Activated CD8-positive, alpha-beta T cell treated with anti-CD3 and anti-CD28 coated beads for 36 hours (primary cell): ENCODE data around the gene KRT35. TPM values are rescaled to one million over a fixed set of nuclear protein-coding genes. Genes with fewer than 3 reads are reported as not detected.

ENCODE experiments used
- ATAC-seq: fragments of 200-7000 bp; cut with Tn5 transposase; one replicate; pipeline ENCODE4 v1.10.0; 2021; ENCODE audit warnings: mild to moderate bottlenecking, moderate library complexity
- CTCF ChIA-PET: fragments of 350-600 bp; sonication (Branson Sonifier 250); formaldehyde crosslinking; loops from one replicate; lab custom pipeline; 2021; ENCODE audit warnings: antibody characterized with exemption; lab: Charles Lee
- POLR2A ChIA-PET: fragments of 350-600 bp; sonication (Branson Sonifier 250); formaldehyde crosslinking; loops from one replicate; lab custom pipeline; 2021; ENCODE audit warnings: antibody characterized with exemption; lab: Charles Lee
- DNase-seq: peaks from one replicate; pipeline ENCODE4 v3.0.0-alpha.2; 2020
- H3K27ac Mint-ChIP-seq: one replicate; pipeline ENCODE4 v1.8.0; 2021; ENCODE audit warnings: mild to moderate bottlenecking, mixed read lengths
- H3K27me3 Mint-ChIP-seq: one replicate; pipeline ENCODE4 v1.8.0; 2021; ENCODE audit warnings: mixed read lengths
- H3K36me3 Mint-ChIP-seq: one replicate; pipeline ENCODE4 v1.8.0; 2021; ENCODE audit warnings: low read depth, mixed read lengths
- H3K4me1 Mint-ChIP-seq: one replicate; pipeline ENCODE4 v1.8.0; 2021; ENCODE audit warnings: low read depth, mixed read lengths
- H3K4me3 Mint-ChIP-seq: one replicate; pipeline ENCODE4 v1.8.0; 2021; ENCODE audit warnings: mild to moderate bottlenecking, moderate library complexity, mixed read lengths
- H3K9me3 Mint-ChIP-seq: one replicate; pipeline ENCODE4 v1.8.0; 2021; ENCODE audit warnings: mixed read lengths
- intact Hi-C: fragments of 100-400 bp; cut with micrococcal nuclease; formaldehyde crosslinking; loops from one replicate; pipeline ENCODE4 v1.10.0; 2022
- total RNA-seq, 2 experiments: library from RNA; stranded (reverse); gene quantifications; one replicate each; pipeline ENCODE4 v1.2.3, GENCODE V29; 2021
- TF ChIP-seq, protein P1 (sequence below): fragments of 200-600 bp; IDR thresholded peaks from one replicate; pipeline ENCODE4 v1.8.0; 2022; ENCODE audit warnings: antibody characterized with exemption, mild to moderate bottlenecking

KRT35 gene
- total RNA-seq, 2 experiments from 2014 or later = not detected

DNA sequence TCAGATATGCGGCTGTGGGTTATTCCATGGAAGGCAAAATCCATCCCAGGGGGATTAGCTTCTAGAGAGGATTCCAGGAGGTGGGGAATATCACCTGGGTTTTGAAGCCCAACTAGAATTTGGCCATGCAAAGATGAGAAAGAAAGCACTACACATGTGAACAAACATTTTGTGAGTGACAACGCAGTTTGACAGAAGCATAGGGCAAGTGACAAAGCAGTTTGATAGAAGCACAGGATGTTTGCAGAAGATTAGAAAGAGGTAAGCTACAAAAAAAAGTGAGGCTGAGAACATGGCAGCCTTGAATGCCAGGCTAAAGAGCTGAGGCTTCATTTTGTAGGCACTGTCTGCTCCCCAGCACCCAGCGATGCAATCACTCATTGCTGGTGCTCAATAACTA lies 27.9 kb downstream of the KRT35 start:
- CTCF ChIA-PET = interaction anchor here (1.1 to 2.1 kb wide), 2 partner anchors 10 to 12 kb away, joined by 3 to 6 read pairs; no protein-coding TSS in a partner anchor
- no peak for ATAC-seq

DNA sequence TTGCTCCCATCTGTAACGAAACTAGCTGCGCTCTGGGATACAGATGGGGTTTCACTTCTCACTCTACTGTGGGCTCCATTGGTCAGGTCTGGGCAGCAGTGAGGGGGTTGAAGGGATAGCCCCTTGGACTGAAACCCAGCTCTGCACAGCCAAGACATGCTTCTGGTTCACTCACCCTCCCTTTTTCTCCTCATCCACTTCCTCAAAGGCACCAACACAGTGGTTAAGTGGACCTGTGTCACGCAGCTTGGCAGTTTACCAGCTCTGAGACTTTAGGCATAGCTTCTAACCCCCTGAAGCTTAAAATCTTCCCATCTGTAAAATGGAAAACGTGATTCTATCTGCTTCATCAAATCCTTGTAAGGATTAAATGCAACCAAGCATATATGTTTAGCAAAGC lies 28.7 kb downstream of the KRT35 start:
- ChIA-PET POLR2A (no interaction called here), CTCF (interaction anchor here (1.1 to 2.1 kb wide), 2 partner anchors 11 kb away, joined by 3 to 6 read pairs; no protein-coding TSS in a partner anchor)
- Mint-ChIP-seq H3K27ac (no peak overlapping the region), H3K27me3 (peaks cover 1% of the 10 kb centered on the region), H3K9me3 (no peaks in the 10 kb centered on the region), H3K36me3 (no peaks in the 10 kb centered on the region), H3K4me3 (no peak overlapping the region), H3K4me1 (no peaks in the 10 kb centered on the region)
- DNase-seq (no peak), ATAC-seq (no peak)
- intact Hi-C loops = no loop called here
- TF ChIP-seq, protein P1, sequence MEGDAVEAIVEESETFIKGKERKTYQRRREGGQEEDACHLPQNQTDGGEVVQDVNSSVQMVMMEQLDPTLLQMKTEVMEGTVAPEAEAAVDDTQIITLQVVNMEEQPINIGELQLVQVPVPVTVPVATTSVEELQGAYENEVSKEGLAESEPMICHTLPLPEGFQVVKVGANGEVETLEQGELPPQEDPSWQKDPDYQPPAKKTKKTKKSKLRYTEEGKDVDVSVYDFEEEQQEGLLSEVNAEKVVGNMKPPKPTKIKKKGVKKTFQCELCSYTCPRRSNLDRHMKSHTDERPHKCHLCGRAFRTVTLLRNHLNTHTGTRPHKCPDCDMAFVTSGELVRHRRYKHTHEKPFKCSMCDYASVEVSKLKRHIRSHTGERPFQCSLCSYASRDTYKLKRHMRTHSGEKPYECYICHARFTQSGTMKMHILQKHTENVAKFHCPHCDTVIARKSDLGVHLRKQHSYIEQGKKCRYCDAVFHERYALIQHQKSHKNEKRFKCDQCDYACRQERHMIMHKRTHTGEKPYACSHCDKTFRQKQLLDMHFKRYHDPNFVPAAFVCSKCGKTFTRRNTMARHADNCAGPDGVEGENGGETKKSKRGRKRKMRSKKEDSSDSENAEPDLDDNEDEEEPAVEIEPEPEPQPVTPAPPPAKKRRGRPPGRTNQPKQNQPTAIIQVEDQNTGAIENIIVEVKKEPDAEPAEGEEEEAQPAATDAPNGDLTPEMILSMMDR = no peak

More for the DNA sequence above, 27.9 kb downstream of the KRT35 start:
- TF ChIP-seq, protein P1 = no peak
- Mint-ChIP-seq H3K36me3 (no peaks in the 10 kb centered on the region), H3K4me1 (no peaks in the 10 kb centered on the region), H3K27me3 (peaks cover 1% of the 10 kb centered on the region), H3K27ac (no peak overlapping the region), H3K9me3 (no peaks in the 10 kb centered on the region), H3K4me3 (no peak overlapping the region)
- intact Hi-C loops = no loop called here
- DNase-seq = no peak
- POLR2A ChIA-PET = no interaction called here

- CTCF ChIA-PET = interaction anchor here (2.1 kb wide), 1 partner anchor 10 kb away, joined by 6 read pairs; no protein-coding TSS in a partner anchor
- TF ChIP-seq, protein P1 = no peak
- POLR2A ChIA-PET = no interaction called here
These were observed 29.7 kb downstream of the KRT35 start for GRCh38 chr17:41451154-41451728.

DNA sequence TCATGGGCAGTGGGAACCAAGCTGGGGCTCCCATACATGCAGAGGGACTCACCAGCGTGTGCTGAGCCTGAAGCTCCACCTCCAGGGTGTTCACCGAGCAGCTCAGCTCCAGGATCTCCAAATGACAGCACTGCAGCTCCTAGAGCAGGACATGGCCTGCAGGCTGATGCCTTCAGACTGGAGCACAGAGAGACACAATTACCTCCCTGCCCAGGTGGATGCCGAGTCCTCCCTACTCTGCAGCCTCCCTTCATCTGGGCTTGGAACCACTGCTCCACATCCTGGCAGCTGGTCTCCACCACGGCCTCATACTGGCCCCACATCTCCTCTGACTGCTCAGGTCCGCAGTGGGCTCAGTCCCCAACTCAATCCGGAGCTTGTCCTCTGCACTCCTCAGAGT lies 31.9 kb downstream of the KRT35 start:
- DNase-seq (no peak), ATAC-seq (no peak)
- Mint-ChIP-seq H3K4me1 (no peaks in the 10 kb centered on the region), H3K27ac (no peak overlapping the region), H3K36me3 (no peaks in the 10 kb centered on the region), H3K27me3 (peaks cover 5% of the 10 kb centered on the region), H3K4me3 (no peak overlapping the region), H3K9me3 (no peaks in the 10 kb centered on the region)
- intact Hi-C loops = no loop called here
- ChIA-PET POLR2A (no interaction called here), CTCF (no interaction called here)
- TF ChIP-seq, protein P1 = no peak

More at GRCh38 chr17:41451154-41451728, 29.7 kb downstream of the KRT35 start:
- no peak overlapping the region for H3K27ac Mint-ChIP-seq
- intact Hi-C loops = no loop called here
- H3K4me1 Mint-ChIP-seq = no peaks in the 10 kb centered on the region
- no peaks in the 10 kb centered on the region for H3K9me3 Mint-ChIP-seq
- peaks cover 1% of the 10 kb centered on the region for H3K27me3 Mint-ChIP-seq
- ATAC-seq (no peak), DNase-seq (no peak)
- H3K4me3 Mint-ChIP-seq = no peak overlapping the region
- H3K36me3 Mint-ChIP-seq = no peaks in the 10 kb centered on the region

DNA sequence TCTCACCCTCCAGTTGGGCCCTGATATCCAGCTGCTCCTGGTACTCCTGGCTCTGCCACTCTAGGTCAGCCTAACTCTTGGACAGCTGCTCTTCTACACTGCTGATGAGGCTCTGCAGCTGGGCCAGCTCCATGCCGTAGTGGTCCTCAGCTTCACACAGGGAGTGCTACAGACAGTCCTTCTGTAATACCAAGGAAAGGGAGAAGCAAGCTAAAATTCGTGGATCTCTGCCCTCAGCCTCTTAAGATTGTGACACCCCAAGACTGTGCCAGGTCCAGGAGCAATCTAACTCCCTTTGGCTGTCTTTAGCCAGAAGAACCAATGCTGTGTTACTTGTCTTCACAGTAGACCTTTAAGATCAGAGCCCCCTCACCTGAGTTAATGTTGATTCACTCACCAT lies 32.4 kb downstream of the KRT35 start:
- no peaks in the 10 kb centered on the region for H3K9me3 Mint-ChIP-seq
- no peaks in the 10 kb centered on the region for H3K4me1 Mint-ChIP-seq
- ChIA-PET POLR2A (no interaction called here), CTCF (interaction anchor here (0.7 to 1.3 kb wide), 2 partner anchors 14 to 31 kb away, joined by 3 read pairs; no protein-coding TSS in a partner anchor)
- H3K36me3 Mint-ChIP-seq = no peaks in the 10 kb centered on the region
- TF ChIP-seq, protein P1 = no peak
- H3K27ac Mint-ChIP-seq = no peak overlapping the region
- peaks cover 5% of the 10 kb centered on the region for H3K27me3 Mint-ChIP-seq
- no peak overlapping the region for H3K4me3 Mint-ChIP-seq
- intact Hi-C loops = no loop called here
- ATAC-seq = no peak
- no peak for DNase-seq
